Esophagus squamous epithelium (tissue), 4 donors: Measurements from ENCODE around the gene ASCC2.

Experiments used
- CTCF ChIP-seq, 6 experiments: fragments of 450-650 bp in 4 of 6; fragments of 200-600 bp in 2 of 6; sonication (generic) in 2 of 6; IDR thresholded peaks; one replicate each; pipeline ENCODE4 v1.5.1; 2016 to 2019; ENCODE audit warnings: antibody characterized with exemption in 6 of 6, mild to moderate bottlenecking in 4 of 6, moderate library complexity in 4 of 6
- POLR2A ChIP-seq, 4 donors: fragments of 450-650 bp; IDR thresholded peaks; one replicate each; pipeline ENCODE4 v1.6.1; 2017; ENCODE audit warnings: antibody characterized with exemption in 4 of 4, mild to moderate bottlenecking in 4 of 4, moderate library complexity in 3 of 4

GRCh38 chr22:29860006-29860766 is 22.1 kb upstream of the ASCC2 start:
- TF ChIP-seq POLR2A (IDR thresholded peaks at IDR 0.05): no peak
- TF ChIP-seq CTCF (IDR thresholded peaks at IDR 0.05): no peak
